Activated CD4-positive, CD25-positive, alpha-beta regulatory T cell treated with anti-CD3 and anti-CD28 coated beads, Interleukin-2, amount 50 U/mL, for 72 hours (primary cell): ENCODE data around the gene LEMD2.
"Not testable (repeated sequence)": the region's sequence is repeated elsewhere in the genome, so short reads cannot be mapped to it uniquely, and the experiment has no call there.

Experiments
- DNase-seq: peaks from one replicate; pipeline ENCODE4 v3.0.0; 2021

Gene LEMD2

GRCh38 chr6:33788694-33789549, at the start of gene LEMD2:
Gene LEMD2 (minus strand): TSS chr6:33789130. CDS start chr6:33789116, 14 bp downstream.
- DNase-seq, result peak; percentile 97

DNA sequence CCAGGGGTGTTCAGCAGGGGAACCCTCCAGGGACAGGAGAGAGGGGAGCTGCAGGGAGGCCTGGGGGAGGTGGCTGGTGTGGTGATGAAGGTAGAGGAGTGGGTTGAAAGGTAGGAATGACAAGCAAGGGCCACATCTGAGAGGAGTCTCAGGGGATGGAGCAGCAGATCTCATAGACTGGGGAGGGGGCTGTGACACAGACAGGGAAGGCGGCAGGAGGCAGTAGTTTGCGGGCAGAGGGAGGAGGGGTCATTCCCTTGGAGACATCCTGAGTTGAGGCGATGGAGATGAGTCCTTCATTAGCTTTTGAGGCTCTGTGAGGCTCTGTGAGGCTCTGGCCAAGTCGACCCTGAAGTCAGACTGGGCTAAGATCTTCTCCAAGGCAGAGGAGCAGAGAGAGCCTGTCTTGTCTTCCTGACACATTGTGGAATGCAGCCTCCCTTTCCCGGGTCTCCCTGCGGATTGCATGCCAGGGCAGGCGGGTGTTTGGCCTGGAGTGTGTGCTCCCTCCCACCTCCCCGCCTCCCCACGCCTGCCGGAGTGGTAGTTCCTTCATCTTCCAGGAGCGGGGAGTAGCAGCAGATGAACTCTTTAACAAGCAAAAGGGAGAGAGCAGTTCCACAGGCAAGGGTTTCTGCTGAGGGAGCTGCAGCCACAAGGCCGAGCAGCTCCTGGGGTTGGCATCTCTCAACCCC, 49.2 kb upstream of the LEMD2 start:
- DNase-seq, result no peak

DNA sequence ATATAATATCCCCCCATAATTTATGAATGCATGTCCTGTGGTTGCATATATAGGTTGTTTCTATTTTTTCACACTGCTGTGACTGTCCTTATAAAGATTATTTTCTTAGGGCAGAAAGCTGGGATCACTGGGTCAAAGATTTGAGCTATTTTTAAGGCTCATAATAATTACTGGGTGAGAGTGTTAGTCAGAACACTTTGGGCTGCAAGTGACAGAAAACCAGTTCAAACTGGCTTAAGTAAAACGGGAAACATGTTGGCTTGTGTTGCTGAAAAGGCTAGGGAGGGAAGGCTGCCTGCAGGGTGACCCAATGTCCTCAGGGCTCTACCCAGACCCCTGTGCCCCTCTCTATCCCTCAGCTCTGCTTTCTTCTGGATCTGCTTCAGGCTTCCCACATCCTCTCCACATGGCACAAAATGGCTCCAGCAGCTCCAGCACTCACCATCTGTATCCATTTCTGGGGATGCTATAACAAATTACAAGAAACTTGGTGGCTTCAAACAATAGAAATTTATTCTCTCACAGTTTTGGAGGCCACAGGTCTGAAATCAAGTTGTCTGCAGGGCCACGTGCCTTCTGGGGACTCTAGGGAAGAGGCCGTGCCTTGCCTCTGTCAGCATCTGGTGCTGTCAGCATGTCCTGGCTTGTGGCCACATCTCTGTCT, 48.0 kb upstream of the LEMD2 start:
- DNase-seq, result no peak

- DNase-seq, result no peak
These were observed 45.8 kb upstream of the LEMD2 start for GRCh38 chr6:33834401-33835392.

GRCh38 chr6:33833599-33833998, 44.7 kb upstream of the LEMD2 start:
- no peak for DNase-seq

GRCh38 chr6:33832831-33833230, 43.9 kb upstream of the LEMD2 start:
- DNase-seq, result not testable (repeated sequence)

DNA sequence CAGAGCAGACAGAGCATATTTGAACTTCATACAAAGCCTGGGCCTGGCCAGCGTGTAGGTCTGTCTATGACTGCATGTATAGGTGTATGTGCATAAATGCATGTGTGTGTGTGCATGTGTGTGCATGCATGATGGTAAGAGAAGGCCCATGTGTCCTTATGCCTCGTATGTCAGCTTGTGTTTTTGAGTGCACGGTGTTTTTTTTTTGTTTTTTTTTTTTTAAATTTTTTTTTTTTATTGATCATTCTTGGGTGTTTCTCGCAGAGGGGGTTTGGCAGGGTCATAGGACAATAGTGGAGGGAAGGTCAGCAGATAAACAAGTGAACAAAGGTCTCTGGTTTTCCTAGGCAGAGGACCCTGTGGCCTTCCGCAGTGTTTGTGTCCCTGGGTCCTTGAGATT, 42.8 kb upstream of the LEMD2 start:
- DNase-seq, result not testable (repeated sequence)

- no peak for DNase-seq
These were observed 41.8 kb upstream of the LEMD2 start for GRCh38 chr6:33830635-33831240.

DNA sequence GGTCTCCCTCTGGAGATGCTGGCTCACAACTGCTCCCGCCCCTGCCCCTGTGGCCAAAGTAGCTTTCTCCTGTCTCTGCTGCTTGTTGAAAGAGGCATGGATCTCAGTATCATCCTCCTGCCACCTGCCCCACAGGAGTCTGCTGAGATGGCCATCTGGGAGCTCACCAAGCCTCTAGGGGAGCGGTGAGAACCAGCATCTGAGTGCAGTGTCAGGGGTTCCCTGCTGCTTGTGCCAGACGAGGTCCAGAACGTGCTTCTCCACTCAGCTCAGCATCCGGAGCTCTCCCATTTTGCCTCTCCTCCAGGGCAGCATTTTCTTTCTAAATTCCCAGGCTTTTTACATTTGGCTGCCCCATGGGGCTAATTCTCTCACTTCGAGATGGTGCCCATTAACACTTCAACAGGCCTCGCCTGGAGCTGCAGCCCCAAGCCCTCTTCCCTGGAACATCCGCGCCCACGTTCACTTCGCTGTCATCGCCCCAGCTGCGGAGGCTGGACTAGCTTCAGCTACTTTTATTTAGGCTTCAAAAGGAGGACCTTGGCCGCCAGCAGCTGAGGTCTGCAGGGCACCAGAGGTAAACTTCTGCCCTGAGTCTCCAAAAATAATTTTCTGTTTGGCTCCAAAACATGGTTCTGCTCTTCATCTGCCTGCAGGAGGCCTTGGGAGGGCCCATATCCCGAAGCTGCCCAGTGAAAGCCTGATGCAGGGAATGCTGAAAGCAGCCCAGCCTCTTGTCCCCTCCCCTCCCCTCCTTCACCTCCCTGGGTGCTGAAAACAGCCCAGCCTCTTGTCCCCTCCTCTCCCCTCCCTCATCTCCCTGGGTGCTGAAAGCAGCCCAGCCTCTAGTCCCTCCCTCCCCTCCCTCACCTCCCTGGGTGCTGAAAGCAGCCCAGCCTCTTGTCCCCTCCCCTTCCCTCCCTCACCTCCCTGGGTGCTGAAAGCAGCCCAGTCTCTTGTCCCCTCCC, 40.1 kb upstream of the LEMD2 start:
- DNase-seq, result no peak

DNA sequence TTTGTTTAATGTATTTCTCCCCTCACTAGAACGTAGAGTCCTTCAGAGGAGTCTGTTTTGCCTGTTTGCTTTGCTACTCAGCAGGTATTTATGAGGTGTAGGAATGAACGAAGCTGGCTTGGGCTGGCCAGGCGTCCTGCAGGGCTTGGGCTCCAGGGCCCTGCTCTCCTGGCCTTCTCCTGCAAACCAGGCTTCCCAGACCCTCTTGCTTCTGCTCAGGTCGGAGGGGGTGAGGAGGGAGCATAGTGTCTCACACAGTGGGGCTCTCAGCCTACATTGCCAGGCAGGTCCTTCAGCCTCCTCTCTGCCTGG, 39.5 kb upstream of the LEMD2 start:
- no peak for DNase-seq

DNA sequence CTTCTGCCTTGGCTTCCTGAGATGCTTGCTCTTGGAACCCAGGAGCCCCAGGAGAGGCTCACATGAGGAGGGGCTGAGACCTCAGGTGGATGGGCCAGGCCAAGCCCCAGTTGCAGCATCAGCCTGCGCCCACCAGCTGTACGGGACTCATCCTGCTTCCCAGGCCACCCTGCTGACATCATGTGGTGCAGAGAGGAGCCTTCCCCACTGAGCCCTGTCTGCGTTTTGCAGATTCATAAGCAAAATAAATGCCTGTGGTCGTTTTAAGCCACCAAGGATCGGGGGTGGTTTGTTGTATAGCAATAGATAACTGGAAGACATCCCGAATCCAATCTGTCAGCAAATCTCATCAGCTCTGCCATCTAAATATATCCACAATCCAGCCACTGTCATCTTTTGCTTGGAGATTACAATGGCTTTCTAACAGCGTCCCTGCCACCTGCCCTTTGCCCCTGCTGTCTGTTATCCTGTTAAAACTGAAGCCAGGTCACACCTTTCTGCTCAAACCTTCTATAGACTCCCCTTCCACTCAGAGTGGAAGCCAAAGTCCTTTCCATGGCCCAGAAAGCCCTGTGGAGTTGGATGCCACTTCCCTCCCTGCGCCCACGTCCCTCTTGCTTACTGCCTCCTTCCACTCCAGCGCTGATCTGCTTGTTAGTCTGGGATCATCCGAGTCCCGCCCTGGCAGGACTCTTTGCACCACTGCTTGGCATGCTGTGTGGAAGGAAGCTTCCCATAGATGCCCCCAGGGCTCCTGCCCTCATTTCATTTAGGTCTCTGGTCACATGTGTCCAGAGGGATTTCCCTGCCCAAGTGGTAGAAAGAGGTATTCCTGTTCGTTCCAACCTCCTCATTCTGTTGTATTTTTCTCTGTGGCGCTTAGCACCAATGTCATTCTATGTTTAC, 38.9 kb upstream of the LEMD2 start:
- DNase-seq, result no peak

DNA sequence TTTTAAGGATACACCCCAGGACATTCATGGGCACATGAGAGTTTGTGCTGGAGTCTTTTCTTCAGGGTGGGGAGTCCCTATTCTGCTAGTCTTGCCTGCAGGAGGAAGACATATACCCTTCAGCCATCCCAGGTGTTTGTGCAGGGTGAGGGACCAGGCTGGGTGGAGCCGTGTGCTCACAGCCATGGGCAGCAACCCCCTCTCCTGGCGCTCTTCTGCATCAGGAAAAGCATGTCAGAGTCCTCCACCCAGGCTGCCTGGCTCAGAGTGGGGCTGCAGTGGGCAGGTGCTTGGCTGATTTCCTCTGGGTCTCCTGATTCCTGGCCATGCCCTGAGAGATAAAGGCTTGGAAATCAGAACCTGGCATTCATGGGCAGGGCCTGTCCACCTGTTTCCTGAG, 37.6 kb upstream of the LEMD2 start:
- no peak for DNase-seq

DNA sequence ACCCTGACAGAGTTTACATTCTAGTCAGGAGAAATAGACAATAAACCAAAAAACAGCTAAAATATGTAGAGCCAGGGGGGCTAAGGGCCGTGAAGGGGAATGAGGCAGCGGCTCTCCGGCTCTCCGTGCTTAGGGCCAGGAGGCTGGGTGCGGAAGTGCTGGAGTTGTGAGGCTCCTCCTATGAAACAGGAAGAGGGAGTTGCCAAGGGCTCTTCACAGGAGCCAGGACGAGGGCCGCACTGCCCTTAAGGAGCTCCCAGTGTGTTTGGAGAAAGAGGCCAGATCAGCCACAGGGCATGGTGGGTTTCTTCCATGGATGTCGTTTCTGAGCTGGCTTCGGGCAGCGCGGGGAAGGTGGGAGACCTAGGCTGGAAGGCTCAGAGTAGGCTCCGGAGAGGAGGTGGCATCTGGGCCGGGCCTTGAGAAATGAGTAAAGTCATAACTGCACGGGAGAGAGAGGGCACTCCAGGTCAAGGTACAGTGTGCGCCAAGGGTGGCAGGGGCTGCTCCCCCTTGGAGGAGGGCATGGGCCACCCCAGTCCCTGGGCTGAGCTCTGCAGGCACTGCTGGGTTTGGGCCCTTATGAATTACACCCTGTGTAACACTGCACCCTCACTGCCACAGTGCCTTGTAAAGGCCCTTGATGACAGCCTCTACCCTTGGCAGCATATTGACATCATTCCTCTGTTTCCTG, 35.7 kb upstream of the LEMD2 start:
- DNase-seq, result no peak

DNA sequence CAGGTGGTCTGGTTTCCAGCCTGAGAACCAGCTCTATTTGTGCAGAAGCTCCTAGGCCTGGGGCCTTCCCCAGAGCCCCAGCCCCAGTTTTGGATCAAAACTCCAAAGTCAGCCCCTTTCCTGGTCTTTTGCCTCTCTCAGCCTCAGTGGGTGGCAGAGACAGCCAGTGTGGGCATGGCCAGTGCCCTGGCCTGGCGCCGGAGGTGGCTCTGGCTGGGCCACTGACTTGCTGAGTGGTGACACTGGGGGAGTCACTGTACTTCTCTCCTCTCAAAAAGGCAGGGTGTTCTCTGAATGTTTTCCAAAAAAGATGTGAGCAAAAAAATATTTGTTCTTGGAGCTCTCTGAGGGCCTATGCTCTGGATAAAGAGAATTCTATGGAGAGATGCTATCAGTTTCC, 34.9 kb upstream of the LEMD2 start:
- DNase-seq, result no peak

DNA sequence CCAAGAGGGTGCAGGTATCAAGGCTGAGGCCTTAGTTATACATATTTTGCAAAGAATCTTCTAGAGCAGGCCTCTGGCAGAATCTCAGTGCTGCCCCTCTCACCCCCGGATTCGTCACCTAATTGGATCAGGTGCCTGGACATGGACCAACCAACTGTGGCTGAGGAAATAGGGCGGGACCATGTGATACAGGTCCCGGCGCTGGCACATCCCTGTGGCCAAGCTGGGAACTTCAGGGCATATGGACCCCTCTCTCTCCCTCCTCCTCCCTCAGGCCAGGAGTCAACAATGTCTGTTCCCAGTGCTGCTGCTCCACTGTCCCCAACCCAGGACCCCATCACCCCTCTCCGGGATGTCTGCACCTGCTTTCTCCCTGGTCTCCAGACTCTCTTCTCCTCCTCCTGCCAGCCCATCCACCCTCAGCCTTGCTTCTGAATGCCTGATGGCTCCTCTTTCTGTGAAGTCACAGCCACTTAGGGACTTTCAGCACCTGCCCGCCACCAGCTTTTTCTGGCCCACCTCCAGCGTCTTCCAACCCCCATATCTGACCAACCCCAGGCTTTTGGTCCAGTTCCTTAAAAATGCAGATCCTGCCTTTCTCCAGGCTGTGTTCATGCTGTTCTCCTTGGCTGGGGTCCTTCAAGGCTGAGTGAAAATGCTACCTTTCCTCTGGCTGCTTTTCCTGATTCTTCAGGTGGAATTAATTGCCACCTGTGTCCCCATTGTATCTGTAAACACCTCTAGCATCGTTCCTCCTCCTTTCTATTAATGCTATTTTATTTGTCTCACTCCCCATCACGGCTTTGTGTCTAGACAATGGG, 33.9 kb upstream of the LEMD2 start:
- DNase-seq, result no peak

DNA sequence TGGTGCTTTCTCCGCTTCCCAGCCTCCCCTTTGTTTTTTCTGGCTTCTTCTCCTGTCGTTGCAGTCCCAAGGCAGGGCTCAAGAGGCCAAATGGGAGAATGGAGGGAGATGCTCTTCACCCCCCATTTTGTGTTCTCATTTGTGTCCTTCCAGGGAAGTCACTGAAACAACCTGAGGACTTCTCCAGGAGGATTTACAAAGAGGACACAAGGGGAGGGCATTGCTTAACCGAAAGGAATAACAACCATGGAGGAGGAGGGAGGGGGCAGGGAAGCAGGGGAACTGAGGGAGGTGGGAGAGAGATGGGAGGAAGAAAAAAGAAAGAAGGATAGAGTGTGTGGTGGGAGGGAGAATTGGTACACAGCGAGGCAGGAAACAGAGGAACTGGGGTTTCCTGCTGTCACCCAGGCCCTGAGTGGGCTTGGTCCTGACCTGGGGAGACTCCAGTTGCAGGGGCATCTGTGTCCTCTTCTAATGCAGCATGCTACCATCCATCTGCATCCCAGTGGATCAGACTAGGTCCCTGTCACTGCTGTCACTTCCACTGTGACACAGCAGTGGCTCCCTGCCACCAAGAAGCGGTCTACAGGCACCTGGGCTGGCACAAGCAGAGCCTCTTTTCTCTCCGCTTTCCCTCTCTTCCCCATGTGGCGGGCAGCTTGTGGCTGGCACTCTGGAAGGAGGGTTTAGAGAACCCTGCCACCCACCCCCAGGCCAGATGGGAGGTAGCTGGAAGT, 32.0 kb upstream of the LEMD2 start:
- no peak for DNase-seq

- DNase-seq, result no peak
These were observed 31.3 kb upstream of the LEMD2 start for GRCh38 chr6:33820243-33820642.

DNA sequence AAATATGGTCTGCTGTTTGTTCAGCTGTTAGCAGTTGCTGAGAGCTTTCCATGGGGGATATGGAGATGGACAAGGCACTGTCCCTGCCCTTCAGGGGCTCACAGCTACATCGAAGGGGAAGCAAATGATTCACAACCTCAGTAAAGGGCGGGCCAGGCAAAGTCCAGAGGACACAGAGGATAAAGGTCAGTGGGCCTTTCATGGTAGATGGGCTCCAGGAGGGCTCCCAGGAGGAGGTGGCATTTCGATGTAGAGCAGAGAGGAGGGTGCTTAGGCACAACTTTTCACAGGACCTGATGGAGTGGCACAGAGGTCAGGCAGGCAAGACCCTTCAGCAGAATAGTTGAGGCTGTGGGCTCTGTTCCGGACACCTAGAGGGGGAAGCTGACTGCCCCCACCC, 30.1 kb upstream of the LEMD2 start:
- no peak for DNase-seq
